WTC11 (cell line): Measurements from ENCODE around the gene CPNE7. TPM values are rescaled to one million over a fixed set of nuclear protein-coding genes. Genes with fewer than 3 reads are reported as not detected.

Experiments used
- ATAC-seq: fragments of 200-7000 bp; cut with Tn5 transposase; 2 replicates; pipeline ENCODE4 v1.10.0; 2021; ENCODE audit warnings: mild to moderate bottlenecking, moderate library complexity
- CTCF ChIA-PET: fragments of 300-600 bp; sonication (Branson Sonifier 250); formaldehyde crosslinking; loops from one replicate; lab custom pipeline; 2021; ENCODE audit warnings: antibody characterized with exemption; lab: Charles Lee
- POLR2A ChIA-PET: fragments of 350-600 bp; sonication (Branson Sonifier 250); formaldehyde crosslinking; loops from one replicate; lab custom pipeline; 2021; ENCODE audit warnings: antibody characterized with exemption; lab: Charles Lee
- DNase-seq: peaks from one replicate; pipeline ENCODE4 v3.0.0; 2021; ENCODE audit warnings: low spot score
- H3K27ac Mint-ChIP-seq: 2 replicates; pipeline ENCODE4 v1.8.0; 2021; ENCODE audit warnings: mixed read lengths
- H3K27me3 Mint-ChIP-seq: 2 replicates; pipeline ENCODE4 v1.8.0; 2021; ENCODE audit warnings: low read depth, mild to moderate bottlenecking, moderate library complexity, mixed read lengths
- H3K36me3 Mint-ChIP-seq: 2 replicates; pipeline ENCODE4 v1.8.0; 2021; ENCODE audit warnings: mixed read lengths
- H3K4me1 Mint-ChIP-seq: 2 replicates; pipeline ENCODE4 v1.8.0; 2022; ENCODE audit warnings: mixed read lengths
- H3K4me3 Mint-ChIP-seq: 2 replicates; pipeline ENCODE4 v1.8.0; 2021; ENCODE audit warnings: mild to moderate bottlenecking, moderate library complexity, mixed read lengths
- H3K9me3 Mint-ChIP-seq: 2 replicates; pipeline ENCODE4 v1.8.0; 2021; ENCODE audit warnings: mixed read lengths
- AR ChIP-seq: fragments of 250-450 bp; sonication (Bioruptor Pico); IDR thresholded peaks from 2 replicates; pipeline ENCODE4 v1.9.0; 2021; ENCODE audit warnings: mild to moderate bottlenecking
- ESRRA ChIP-seq: sonication (generic); formaldehyde crosslinking; IDR thresholded peaks from 2 replicates; pipeline ENCODE4 v1.8.1; 2022; ENCODE audit warnings: mild to moderate bottlenecking, missing genetic modification reagents, borderline replicate concordance
- KAT7 ChIP-seq: sonication (generic); formaldehyde crosslinking; IDR thresholded peaks from 2 replicates; pipeline ENCODE4 v1.8.1; 2023; ENCODE audit warnings: missing genetic modification reagents, mild to moderate bottlenecking, borderline replicate concordance
- NFYB ChIP-seq: sonication (generic); formaldehyde crosslinking; conservative IDR thresholded peaks from 2 replicates; pipeline ENCODE4 v1.8.0; 2022; ENCODE audit warnings: low read depth, missing genetic modification reagents
- NR1H2 ChIP-seq: sonication (generic); formaldehyde crosslinking; IDR thresholded peaks from 2 replicates; pipeline ENCODE4 v1.9.0; 2021; ENCODE audit warnings: mild to moderate bottlenecking, moderate library complexity, missing genetic modification reagents
- TEAD1 ChIP-seq: sonication (generic); formaldehyde crosslinking; IDR thresholded peaks from 2 replicates; pipeline ENCODE4 v1.8.0; 2022; ENCODE audit warnings: mild to moderate bottlenecking, missing genetic modification reagents
- TP53 ChIP-seq: sonication (generic); formaldehyde crosslinking; IDR thresholded peaks from 2 replicates; pipeline ENCODE4 v1.8.1; 2023; ENCODE audit warnings: mild to moderate bottlenecking, missing genetic modification reagents
- ZNF138 ChIP-seq: sonication (generic); formaldehyde crosslinking; conservative IDR thresholded peaks from 2 replicates; pipeline ENCODE4 v1.8.1; 2022; ENCODE audit warnings: mild to moderate bottlenecking, moderate library complexity, missing genetic modification reagents
- ZSCAN18 ChIP-seq: fragments of 250-450 bp; sonication (Bioruptor Pico); IDR thresholded peaks from 2 replicates; pipeline ENCODE4 v2.1.2; 2022; ENCODE audit warnings: mild to moderate bottlenecking, moderate library complexity
- total RNA-seq: library from RNA; stranded (reverse); gene quantifications from 3 replicates; pipeline ENCODE4 v1.2.3, GENCODE V29; 2021
- TF ChIP-seq, protein P1 (sequence below): fragments of 250-450 bp; sonication (Bioruptor Pico); IDR thresholded peaks from 2 replicates; pipeline ENCODE4 v1.8.0; 2021; ENCODE audit warnings: mild to moderate bottlenecking
- TF ChIP-seq, protein P2 (sequence below): sonication (generic); formaldehyde crosslinking; IDR thresholded peaks from 2 replicates; pipeline ENCODE4 v1.8.1; 2023; ENCODE audit warnings: mild to moderate bottlenecking, missing genetic modification reagents, moderate library complexity
- TF ChIP-seq, protein P3 (sequence below): sonication (generic); formaldehyde crosslinking; IDR thresholded peaks from 2 replicates; pipeline ENCODE4 v1.8.1; 2022; ENCODE audit warnings: low read depth, mild to moderate bottlenecking, moderate library complexity, missing genetic modification reagents, borderline replicate concordance

The CPNE7 gene
- total RNA-seq, 1 experiment from 2014 or later: 42.6 TPM

- TF ChIP-seq TEAD1 (CRISPR knock-in tag): no peak
- TF ChIP-seq, protein P1, sequence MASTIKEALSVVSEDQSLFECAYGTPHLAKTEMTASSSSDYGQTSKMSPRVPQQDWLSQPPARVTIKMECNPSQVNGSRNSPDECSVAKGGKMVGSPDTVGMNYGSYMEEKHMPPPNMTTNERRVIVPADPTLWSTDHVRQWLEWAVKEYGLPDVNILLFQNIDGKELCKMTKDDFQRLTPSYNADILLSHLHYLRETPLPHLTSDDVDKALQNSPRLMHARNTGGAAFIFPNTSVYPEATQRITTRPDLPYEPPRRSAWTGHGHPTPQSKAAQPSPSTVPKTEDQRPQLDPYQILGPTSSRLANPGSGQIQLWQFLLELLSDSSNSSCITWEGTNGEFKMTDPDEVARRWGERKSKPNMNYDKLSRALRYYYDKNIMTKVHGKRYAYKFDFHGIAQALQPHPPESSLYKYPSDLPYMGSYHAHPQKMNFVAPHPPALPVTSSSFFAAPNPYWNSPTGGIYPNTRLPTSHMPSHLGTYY (CRISPR knock-in tag): no peak
- TF ChIP-seq ESRRA (CRISPR knock-in tag): no peak
Measured at GRCh38 chr16:89538286-89538685, 37.3 kb upstream of the CPNE7 start (continued).

DNA sequence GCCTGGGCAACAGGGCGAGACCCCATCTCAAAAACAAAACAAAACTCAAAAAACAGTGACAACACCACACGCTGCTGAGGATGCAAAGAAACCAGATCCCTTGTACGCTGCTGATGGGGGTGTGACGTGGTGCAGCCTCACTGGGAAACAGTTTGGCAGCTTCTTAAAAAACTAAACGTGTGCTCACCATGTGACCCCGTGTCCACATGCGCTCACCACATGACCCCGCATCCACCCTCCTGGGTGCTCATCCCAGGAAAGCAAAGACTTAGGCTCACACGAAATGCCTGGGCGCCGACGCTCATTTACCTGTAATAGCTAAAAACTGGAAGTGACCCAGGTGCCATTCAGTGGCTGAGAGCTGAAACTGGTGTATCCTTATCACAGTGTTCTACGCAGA is 35.0 kb upstream of the CPNE7 start:
- no peak for ATAC-seq
- Mint-ChIP-seq H3K4me3 (no peak overlapping the region), H3K4me1 (no peaks in the 10 kb centered on the region), H3K27ac (no peak overlapping the region), H3K27me3 (no peaks in the 10 kb centered on the region), H3K9me3 (no peaks in the 10 kb centered on the region), H3K36me3 (peaks cover 22% of the 10 kb centered on the region)
- TF ChIP-seq AR (CRISPR knock-in tag) (no peak), TP53 (CRISPR knock-in tag) (no peak), ZSCAN18 (no peak), NR1H2 (no peak), TEAD1 (CRISPR knock-in tag) (no peak), NFYB (CRISPR knock-in tag) (no peak)
- TF ChIP-seq, protein P2, sequence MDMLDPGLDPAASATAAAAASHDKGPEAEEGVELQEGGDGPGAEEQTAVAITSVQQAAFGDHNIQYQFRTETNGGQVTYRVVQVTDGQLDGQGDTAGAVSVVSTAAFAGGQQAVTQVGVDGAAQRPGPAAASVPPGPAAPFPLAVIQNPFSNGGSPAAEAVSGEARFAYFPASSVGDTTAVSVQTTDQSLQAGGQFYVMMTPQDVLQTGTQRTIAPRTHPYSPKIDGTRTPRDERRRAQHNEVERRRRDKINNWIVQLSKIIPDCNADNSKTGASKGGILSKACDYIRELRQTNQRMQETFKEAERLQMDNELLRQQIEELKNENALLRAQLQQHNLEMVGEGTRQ (CRISPR knock-in tag): no peak
- TF ChIP-seq, protein P3, sequence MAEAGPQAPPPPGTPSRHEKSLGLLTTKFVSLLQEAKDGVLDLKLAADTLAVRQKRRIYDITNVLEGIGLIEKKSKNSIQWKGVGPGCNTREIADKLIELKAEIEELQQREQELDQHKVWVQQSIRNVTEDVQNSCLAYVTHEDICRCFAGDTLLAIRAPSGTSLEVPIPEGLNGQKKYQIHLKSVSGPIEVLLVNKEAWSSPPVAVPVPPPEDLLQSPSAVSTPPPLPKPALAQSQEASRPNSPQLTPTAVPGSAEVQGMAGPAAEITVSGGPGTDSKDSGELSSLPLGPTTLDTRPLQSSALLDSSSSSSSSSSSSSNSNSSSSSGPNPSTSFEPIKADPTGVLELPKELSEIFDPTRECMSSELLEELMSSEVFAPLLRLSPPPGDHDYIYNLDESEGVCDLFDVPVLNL (CRISPR knock-in tag): no peak
- ChIA-PET CTCF (interaction anchor here (0.8 to 1.4 kb wide), 3 partner anchors 17 to 25 kb away, joined by 3 to 5 read pairs (median 4); no protein-coding TSS in a partner anchor), POLR2A (no interaction called here)
- no peak for DNase-seq

- Mint-ChIP-seq H3K9me3 (no peaks in the 10 kb centered on the region), H3K27me3 (no peaks in the 10 kb centered on the region), H3K4me3 (no peak overlapping the region), H3K27ac (no peak overlapping the region), H3K36me3 (peaks cover 26% of the 10 kb centered on the region), H3K4me1 (no peaks in the 10 kb centered on the region)
- no peak for TF ChIP-seq TEAD1 (CRISPR knock-in tag)
- ATAC-seq (no peak), DNase-seq (no peak)
- CTCF ChIA-PET: interaction anchor here (1.4 to 1.6 kb wide), 2 partner anchors 16 to 24 kb away, joined by 4 to 6 read pairs; no protein-coding TSS in a partner anchor
- POLR2A ChIA-PET: no interaction called here
Measured at GRCh38 chr16:89541792-89542191, 33.8 kb upstream of the CPNE7 start.

GRCh38 chr16:89544113-89544512 is 31.4 kb upstream of the CPNE7 start:
- no peaks in the 10 kb centered on the region for H3K9me3 Mint-ChIP-seq

More at GRCh38 chr16:89544113-89544512, 31.4 kb upstream of the CPNE7 start:
- Mint-ChIP-seq H3K27me3 (no peaks in the 10 kb centered on the region), H3K4me3 (no peak overlapping the region), H3K4me1 (no peaks in the 10 kb centered on the region), H3K27ac (no peak overlapping the region), H3K36me3 (peaks cover 35% of the 10 kb centered on the region)
- CTCF ChIA-PET: no interaction called here
- POLR2A ChIA-PET: no interaction called here
- no peak for DNase-seq
- ATAC-seq: no peak
- TF ChIP-seq KAT7 (CRISPR knock-in tag) (no peak), ZNF138 (no peak), ESRRA (CRISPR knock-in tag) (no peak)
